ENCODE results near the gene LY6G6D. TPM values are rescaled to one million over a fixed set of nuclear protein-coding genes. Genes with fewer than 3 reads are reported as not detected.
A peak's percentile ranks its signal among the peaks of the same experiment; 100 is the strongest.

LY6G6D gene
- total RNA-seq, 2 donors from 2014 or later, result not detected

DNA sequence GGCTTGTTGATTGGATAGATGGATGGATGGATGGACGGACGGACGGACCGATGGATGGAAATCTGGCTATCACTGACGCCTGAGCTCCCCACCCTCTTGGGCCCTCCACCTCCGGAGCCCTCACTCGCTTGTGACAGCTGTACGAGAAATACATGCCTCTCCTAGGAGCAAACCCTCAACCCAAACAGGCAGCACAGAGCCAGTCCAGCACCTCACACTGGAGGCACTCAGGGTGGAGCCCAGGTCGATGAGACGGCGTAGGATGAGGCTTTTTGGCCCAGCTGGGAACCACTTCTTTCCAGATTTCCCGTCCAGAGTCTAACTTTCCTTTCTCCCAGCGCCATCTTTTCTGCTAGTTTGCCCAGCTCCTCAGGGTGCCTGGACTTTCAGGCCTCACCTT, 31.6 kb upstream of the LY6G6D start:
- Histone ChIP-seq H3K4me1 (peaks cover 9% of the 10 kb centered on the region), H3K4me3 (peak overlapping the region; percentile 30), H3K36me3 (peaks cover 5% of the 10 kb centered on the region), H3K27me3 (no peaks in the 10 kb centered on the region), H3K9me3 (no peaks in the 10 kb centered on the region), H3K9ac (ENCODE audit: low read depth in 2 of 2, low read length in 2 of 2) (peak overlapping the region in 1 of 2 donors; percentile 72), H3K27ac (no peak overlapping the region)
- no peak for DNase-seq
- TF ChIP-seq, protein P1, sequence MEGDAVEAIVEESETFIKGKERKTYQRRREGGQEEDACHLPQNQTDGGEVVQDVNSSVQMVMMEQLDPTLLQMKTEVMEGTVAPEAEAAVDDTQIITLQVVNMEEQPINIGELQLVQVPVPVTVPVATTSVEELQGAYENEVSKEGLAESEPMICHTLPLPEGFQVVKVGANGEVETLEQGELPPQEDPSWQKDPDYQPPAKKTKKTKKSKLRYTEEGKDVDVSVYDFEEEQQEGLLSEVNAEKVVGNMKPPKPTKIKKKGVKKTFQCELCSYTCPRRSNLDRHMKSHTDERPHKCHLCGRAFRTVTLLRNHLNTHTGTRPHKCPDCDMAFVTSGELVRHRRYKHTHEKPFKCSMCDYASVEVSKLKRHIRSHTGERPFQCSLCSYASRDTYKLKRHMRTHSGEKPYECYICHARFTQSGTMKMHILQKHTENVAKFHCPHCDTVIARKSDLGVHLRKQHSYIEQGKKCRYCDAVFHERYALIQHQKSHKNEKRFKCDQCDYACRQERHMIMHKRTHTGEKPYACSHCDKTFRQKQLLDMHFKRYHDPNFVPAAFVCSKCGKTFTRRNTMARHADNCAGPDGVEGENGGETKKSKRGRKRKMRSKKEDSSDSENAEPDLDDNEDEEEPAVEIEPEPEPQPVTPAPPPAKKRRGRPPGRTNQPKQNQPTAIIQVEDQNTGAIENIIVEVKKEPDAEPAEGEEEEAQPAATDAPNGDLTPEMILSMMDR (IDR thresholded peaks at IDR 0.05), result no peak
- intact Hi-C loops (cut with DNase I), result loop anchor here (5.0 kb wide), 1 partner anchor 84 kb away; no protein-coding TSS in a partner anchor

DNA sequence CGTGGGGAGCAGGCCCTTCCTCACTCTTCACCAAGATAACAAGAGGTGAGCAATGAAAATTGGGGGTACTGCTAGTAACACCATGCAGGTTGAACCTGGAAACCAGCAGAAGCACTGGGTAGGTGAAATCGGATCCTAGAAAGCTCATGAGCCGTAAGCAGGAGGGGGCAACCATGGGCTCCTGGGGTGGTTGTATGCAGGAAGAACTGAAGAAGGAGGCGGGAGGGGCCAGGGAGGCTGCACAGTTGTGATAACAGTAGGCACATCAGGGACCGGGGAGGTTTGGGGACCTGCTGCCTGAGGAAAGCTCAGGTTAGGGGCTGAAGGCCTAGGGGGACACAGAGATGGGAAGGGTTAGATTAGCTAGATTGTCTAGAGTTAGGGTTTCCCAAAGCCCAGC, 28.7 kb upstream of the LY6G6D start:
- no peak overlapping the region for H3K4me3 ChIP-seq
- DNase-seq, result no peak
- H3K9me3 ChIP-seq, result no peaks in the 10 kb centered on the region
- no peaks in the 10 kb centered on the region for H3K27me3 ChIP-seq
- no peak overlapping the region for H3K9ac ChIP-seq (ENCODE audit: low read depth in 2 of 2, low read length in 2 of 2)
- H3K27ac ChIP-seq, result no peak overlapping the region
- peaks cover 10% of the 10 kb centered on the region for H3K36me3 ChIP-seq
- H3K4me1 ChIP-seq, result no peaks in the 10 kb centered on the region
- intact Hi-C loops (cut with DNase I), result no loop called here
- TF ChIP-seq, protein P1 (IDR thresholded peaks at IDR 0.05), result no peak

DNA sequence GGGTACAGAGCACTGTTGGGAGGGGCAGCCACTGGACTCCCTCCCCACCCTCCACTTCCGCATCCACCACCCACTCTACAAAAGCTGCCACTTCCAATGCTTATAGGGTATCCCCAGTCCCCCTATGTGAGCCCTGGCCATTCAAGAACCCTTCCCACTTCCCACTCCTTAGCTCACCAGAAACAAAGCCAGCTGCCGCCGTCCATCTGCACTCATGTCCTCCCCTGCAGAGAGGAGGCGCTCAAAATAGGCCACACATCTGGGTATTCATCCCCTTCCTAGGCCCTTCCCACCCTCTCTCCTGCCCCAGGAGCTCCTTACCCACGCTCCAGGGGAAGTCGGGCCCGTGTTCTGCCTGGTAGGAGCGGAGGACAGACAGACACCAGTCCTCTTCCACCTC, 27.8 kb upstream of the LY6G6D start:
- H3K9me3 ChIP-seq, result no peaks in the 10 kb centered on the region
- H3K27ac ChIP-seq, result no peak overlapping the region
- H3K9ac ChIP-seq (ENCODE audit: low read depth in 2 of 2, low read length in 2 of 2), result no peak overlapping the region
- H3K36me3 ChIP-seq, result peaks cover 10% of the 10 kb centered on the region
- H3K27me3 ChIP-seq, result no peaks in the 10 kb centered on the region
- no peak for DNase-seq
- H3K4me3 ChIP-seq, result no peak overlapping the region
- TF ChIP-seq, protein P1 (IDR thresholded peaks at IDR 0.05), result no peak
- intact Hi-C loops (cut with DNase I), result no loop called here
- H3K4me1 ChIP-seq, result no peaks in the 10 kb centered on the region

DNA sequence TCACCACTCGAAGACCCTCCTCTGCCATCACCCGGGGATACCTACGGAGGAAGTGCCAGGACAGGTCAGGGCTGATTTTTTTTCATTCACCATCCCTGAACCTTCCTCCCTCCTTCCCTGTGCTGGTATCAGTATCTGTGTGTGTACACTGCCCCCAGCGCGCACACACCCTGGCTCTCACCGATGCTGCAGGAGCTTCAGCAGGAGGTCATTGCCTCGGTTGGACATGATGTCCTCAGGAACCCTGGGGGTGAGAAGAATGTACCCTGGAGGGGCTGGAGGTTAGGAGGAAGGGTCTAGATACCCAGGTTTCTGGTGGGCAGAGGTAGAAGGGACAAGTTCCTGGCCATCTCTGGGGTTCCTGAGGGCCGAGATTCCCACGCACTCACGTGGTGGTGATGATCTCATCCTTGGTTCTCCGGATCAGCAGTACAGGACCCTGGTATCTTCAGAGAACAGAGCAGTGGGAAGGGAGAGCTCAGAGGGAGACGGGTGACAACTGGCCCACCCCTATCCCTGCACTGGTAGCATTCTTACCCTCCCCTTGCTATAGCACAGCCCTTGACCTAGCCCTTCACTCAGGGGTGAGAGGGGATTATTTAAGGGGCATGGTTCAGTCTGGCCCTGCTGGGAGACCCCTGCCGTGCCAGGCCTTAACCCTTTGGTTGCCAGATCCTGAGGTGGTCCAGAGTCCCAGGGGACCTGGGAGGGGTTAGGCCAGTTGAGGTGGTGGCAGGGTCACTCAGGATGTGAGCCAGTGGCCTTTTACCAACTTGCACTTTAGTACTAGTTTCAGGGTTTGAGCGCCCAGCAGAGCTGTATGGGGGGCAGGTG, 27.1 kb upstream of the LY6G6D start:
- intact Hi-C loops (cut with DNase I), result no loop called here
- H3K4me3 ChIP-seq, result no peak overlapping the region
- peaks cover 10% of the 10 kb centered on the region for H3K36me3 ChIP-seq
- DNase-seq, result no peak
- TF ChIP-seq, protein P1 (IDR thresholded peaks at IDR 0.05), result no peak
- H3K27ac ChIP-seq, result no peak overlapping the region
- no peaks in the 10 kb centered on the region for H3K4me1 ChIP-seq
- no peaks in the 10 kb centered on the region for H3K27me3 ChIP-seq
- H3K9ac ChIP-seq (ENCODE audit: low read depth in 2 of 2, low read length in 2 of 2), result no peak overlapping the region
- H3K9me3 ChIP-seq, result no peaks in the 10 kb centered on the region

DNA sequence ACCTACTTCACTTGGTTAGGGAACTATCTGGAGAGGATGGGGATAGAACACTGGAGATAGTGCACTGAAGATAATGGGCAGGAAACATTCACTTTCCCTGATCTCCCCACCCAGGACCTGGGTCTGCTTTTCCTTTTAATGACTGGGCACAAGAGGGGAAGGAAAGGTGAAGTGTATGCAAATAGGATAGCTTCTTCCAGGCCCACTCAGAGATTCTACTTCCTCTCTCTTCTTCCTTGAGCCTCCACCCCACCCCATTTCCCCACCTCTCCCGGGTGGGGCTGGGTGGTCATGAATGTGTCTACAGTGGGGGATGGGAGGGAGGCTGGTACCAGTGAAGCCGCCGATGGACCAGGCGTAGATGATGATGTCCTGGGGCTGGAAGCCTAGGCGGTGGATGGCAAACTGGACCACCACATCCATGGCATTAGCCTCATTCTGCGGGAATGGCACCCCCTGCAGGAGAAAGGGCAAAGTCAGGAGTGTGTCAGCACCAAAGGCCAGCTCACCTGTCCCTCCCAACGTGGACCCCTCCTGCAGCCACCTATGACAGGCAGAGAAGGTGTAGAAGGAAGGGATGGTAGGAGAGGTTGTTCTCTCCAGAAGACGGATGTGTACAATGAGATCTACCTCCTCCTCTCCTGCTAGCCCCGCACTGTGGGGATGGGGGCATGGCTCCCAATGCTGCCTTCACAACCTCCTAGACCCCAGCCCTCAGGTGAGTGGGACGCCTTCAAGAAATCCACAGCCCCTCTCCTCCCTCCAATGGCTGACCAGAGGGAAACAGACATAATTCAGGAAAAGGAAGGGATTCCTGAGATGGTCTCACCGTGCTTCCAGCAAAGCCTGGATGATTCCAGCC, 25.7 kb upstream of the LY6G6D start:
- H3K4me1 ChIP-seq, result no peaks in the 10 kb centered on the region
- TF ChIP-seq, protein P1 (IDR thresholded peaks at IDR 0.05), result peak; percentile 25
- intact Hi-C loops (cut with DNase I), result no loop called here

More for the DNA sequence above, 25.7 kb upstream of the LY6G6D start:
- peaks cover 10% of the 10 kb centered on the region for H3K36me3 ChIP-seq
- H3K9me3 ChIP-seq, result no peaks in the 10 kb centered on the region
- H3K4me3 ChIP-seq, result no peak overlapping the region
- H3K27ac ChIP-seq, result peak overlapping the region; percentile 36
- H3K9ac ChIP-seq (ENCODE audit: low read depth in 2 of 2, low read length in 2 of 2), result no peak overlapping the region
- DNase-seq, result no peak
- no peaks in the 10 kb centered on the region for H3K27me3 ChIP-seq
